ENCODE measurements around the gene LMLN. TPM values are rescaled to one million over a fixed set of nuclear protein-coding genes. Genes with fewer than 3 reads are reported as not detected.

The LMLN gene
- polyA plus RNA-seq, 2 donors = 1.3 to 2.4 TPM

GRCh38 chr3:198064420-198064819 is 104.4 kb downstream of the LMLN start:
- Histone ChIP-seq H3K4me3 (ENCODE audit: low read depth in 1 of 2, low read length in 2 of 2) (no peak overlapping the region), H3K4me1 (ENCODE audit: control insufficient read depth in 2 of 2, insufficient read depth in 2 of 2, low read length in 1 of 2) (no peaks in the 10 kb centered on the region), H3K36me3 (ENCODE audit: control insufficient read depth in 2 of 2, insufficient read depth in 2 of 2, low read length in 1 of 2) (no peaks in the 10 kb centered on the region), H3K27me3 (ENCODE audit: control insufficient read depth in 1 of 2, insufficient read depth in 2 of 2, low read length in 2 of 2) (peaks cover 0 to 4% of the 10 kb centered on the region in 2 donors), H3K9me3 (ENCODE audit: control insufficient read depth in 2 of 2, insufficient read depth in 1 of 2, low read depth in 1 of 2, low read length in 1 of 2) (no peaks in the 10 kb centered on the region), H3K27ac (ENCODE audit: low read depth in 2 of 2, low read length in 1 of 2) (no peak overlapping the region)
- 80 to 85% methylated on average over 5 of the region's 5 CpGs for WGBS, 2 donors

- WGBS, 2 donors = 91 to 93% methylated on average over 2 of the region's 2 CpGs
- H3K27ac ChIP-seq (ENCODE audit: low read depth in 2 of 2, low read length in 1 of 2) = no peak overlapping the region
- H3K36me3 ChIP-seq (ENCODE audit: control insufficient read depth in 2 of 2, insufficient read depth in 2 of 2, low read length in 1 of 2) = no peaks in the 10 kb centered on the region
- no peak overlapping the region for H3K4me3 ChIP-seq (ENCODE audit: low read depth in 1 of 2, low read length in 2 of 2)
- H3K27me3 ChIP-seq (ENCODE audit: control insufficient read depth in 1 of 2, insufficient read depth in 2 of 2, low read length in 2 of 2) = no peaks in the 10 kb centered on the region
- no peaks in the 10 kb centered on the region for H3K4me1 ChIP-seq (ENCODE audit: control insufficient read depth in 2 of 2, insufficient read depth in 2 of 2, low read length in 1 of 2)
- H3K9me3 ChIP-seq (ENCODE audit: control insufficient read depth in 2 of 2, insufficient read depth in 1 of 2, low read depth in 1 of 2, low read length in 1 of 2) = no peaks in the 10 kb centered on the region
Measured at GRCh38 chr3:198065897-198066296, 105.9 kb downstream of the LMLN start.

DNA sequence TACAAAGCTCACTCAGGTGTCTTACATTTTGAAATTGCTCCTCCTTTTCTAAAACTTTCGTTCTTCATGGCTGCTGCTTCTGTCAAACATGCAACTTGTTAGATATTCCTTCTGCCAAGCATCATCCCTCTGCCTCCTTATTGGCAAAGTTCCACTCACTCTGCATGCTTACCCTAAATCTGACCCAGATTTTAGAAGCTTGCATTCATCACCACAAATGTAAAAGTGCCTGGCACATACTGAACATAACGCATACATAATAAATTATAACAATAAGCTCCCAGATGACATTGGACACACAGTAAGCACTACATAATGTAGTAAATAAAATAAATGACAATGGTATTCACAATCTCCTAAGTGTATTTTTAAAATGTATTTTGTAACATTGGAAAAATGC is 107.4 kb downstream of the LMLN start:
- H3K27me3 ChIP-seq (ENCODE audit: control insufficient read depth in 1 of 2, insufficient read depth in 2 of 2, low read length in 2 of 2) = no peaks in the 10 kb centered on the region

DNA sequence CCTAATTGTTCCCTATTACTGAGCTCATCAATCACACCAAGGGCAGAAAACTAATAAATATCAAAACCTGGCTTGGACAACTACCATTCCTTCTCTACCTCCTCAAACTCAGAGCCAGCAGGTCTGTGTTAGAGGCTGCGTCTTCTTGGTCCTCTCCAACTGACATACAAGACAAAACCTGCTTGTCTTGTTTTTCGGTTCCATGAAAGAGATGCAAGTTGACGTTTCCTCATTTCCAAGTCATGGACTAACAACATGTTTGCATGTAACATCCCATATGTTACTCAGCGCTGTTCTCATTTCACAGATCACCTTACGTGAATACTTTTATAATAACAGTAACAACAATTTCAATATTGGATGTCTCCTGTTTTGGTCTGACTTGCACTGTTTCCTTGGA is 110.9 kb downstream of the LMLN start:
- Histone ChIP-seq H3K4me3 (ENCODE audit: low read depth in 1 of 2, low read length in 2 of 2) (no peak overlapping the region), H3K27me3 (ENCODE audit: control insufficient read depth in 1 of 2, insufficient read depth in 2 of 2, low read length in 2 of 2) (peaks cover 0 to 3% of the 10 kb centered on the region in 2 donors), H3K36me3 (ENCODE audit: control insufficient read depth in 2 of 2, insufficient read depth in 2 of 2, low read length in 1 of 2) (no peaks in the 10 kb centered on the region), H3K4me1 (ENCODE audit: control insufficient read depth in 2 of 2, insufficient read depth in 2 of 2, low read length in 1 of 2) (no peaks in the 10 kb centered on the region), H3K9me3 (ENCODE audit: control insufficient read depth in 2 of 2, insufficient read depth in 1 of 2, low read depth in 1 of 2, low read length in 1 of 2) (no peaks in the 10 kb centered on the region), H3K27ac (ENCODE audit: low read depth in 2 of 2, low read length in 1 of 2) (no peak overlapping the region)
- 63 to 69% methylated on average over 5 of the region's 5 CpGs for WGBS, 2 donors

More for the DNA sequence above, 107.4 kb downstream of the LMLN start:
- H3K27ac ChIP-seq (ENCODE audit: low read depth in 2 of 2, low read length in 1 of 2) = no peak overlapping the region
- H3K9me3 ChIP-seq (ENCODE audit: control insufficient read depth in 2 of 2, insufficient read depth in 1 of 2, low read depth in 1 of 2, low read length in 1 of 2) = no peaks in the 10 kb centered on the region
- no peaks in the 10 kb centered on the region for H3K36me3 ChIP-seq (ENCODE audit: control insufficient read depth in 2 of 2, insufficient read depth in 2 of 2, low read length in 1 of 2)
- H3K4me1 ChIP-seq (ENCODE audit: control insufficient read depth in 2 of 2, insufficient read depth in 2 of 2, low read length in 1 of 2) = no peaks in the 10 kb centered on the region
- 57 to 61% methylated on average over 2 of the region's 2 CpGs for WGBS, 2 donors
- H3K4me3 ChIP-seq (ENCODE audit: low read depth in 1 of 2, low read length in 2 of 2) = no peak overlapping the region

DNA sequence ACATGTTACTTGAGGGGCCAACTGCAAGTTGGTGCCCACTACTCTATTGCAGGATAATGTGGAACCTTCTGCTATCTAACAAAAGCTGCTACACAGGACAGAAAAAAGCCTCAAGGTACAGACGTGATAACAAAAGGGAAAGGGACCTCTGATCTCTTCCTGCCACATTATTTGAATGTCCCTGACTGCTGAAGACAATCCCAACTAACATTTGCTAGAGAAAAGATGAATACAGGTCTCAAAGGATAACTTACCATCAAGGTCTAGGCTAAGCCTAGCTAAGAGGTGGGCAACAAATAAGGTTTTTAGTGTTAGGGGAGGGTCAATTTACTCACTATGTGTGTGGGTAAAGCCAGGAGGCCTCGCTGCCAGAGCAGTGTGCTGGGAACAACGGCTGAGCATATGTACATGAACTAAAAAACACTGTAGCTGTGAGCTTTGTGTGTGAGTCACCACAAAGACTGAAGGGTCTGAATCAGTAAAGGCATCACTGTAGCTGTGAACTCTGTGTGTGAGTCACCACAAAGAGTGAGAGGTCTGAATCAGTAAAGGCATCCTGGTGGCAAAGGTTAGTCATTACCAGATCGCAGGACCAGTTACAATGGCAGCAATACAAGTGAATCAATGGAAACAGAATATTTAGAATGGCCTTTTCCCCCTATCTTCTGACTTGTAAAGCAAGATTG is 111.7 kb downstream of the LMLN start:
- no peak overlapping the region for H3K4me3 ChIP-seq (ENCODE audit: low read depth in 1 of 2, low read length in 2 of 2)
- no peak overlapping the region for H3K27ac ChIP-seq (ENCODE audit: low read depth in 2 of 2, low read length in 1 of 2)
- H3K9me3 ChIP-seq (ENCODE audit: control insufficient read depth in 2 of 2, insufficient read depth in 1 of 2, low read depth in 1 of 2, low read length in 1 of 2) = no peaks in the 10 kb centered on the region
- 36 to 45% methylated on average over 4 of the region's 4 CpGs for WGBS, 2 donors
- no peaks in the 10 kb centered on the region for H3K4me1 ChIP-seq (ENCODE audit: control insufficient read depth in 2 of 2, insufficient read depth in 2 of 2, low read length in 1 of 2)
- no peaks in the 10 kb centered on the region for H3K36me3 ChIP-seq (ENCODE audit: control insufficient read depth in 2 of 2, insufficient read depth in 2 of 2, low read length in 1 of 2)
- H3K27me3 ChIP-seq (ENCODE audit: control insufficient read depth in 1 of 2, insufficient read depth in 2 of 2, low read length in 2 of 2) = peaks cover 0 to 3% of the 10 kb centered on the region in 2 donors

DNA sequence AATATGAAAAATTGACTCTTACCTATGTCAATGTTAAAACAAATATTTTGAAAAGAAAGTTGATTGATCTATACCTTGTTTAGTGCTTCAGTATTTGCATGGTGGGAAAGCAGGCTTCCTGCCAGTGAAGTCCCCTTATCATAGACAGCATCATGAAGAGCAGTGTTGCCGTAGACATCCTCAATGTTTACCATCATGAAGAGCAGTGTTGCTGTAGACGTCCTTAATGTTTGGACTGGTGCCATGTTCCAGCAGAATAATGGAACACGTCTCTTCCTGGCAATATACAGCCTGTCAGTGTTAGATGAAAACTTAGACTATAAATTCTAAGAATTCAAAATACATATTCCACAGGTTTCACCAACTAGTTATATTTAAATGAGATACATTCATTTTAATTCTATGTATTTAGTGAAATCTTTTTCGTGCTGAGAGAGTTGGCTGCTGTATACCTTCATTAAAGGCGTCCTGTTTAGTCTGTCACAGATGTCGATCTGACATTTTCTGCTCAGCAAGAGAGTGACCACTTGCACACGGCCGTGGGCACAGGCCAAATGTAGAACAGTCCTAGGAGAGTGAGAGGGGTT is 116.8 kb downstream of the LMLN start:
- H3K27me3 ChIP-seq (ENCODE audit: control insufficient read depth in 1 of 2, insufficient read depth in 2 of 2, low read length in 2 of 2) = peaks cover 3 to 11% of the 10 kb centered on the region in 2 donors
- no peak overlapping the region for H3K4me3 ChIP-seq (ENCODE audit: low read depth in 1 of 2, low read length in 2 of 2)
- no peaks in the 10 kb centered on the region for H3K36me3 ChIP-seq (ENCODE audit: control insufficient read depth in 2 of 2, insufficient read depth in 2 of 2, low read length in 1 of 2)
- H3K9me3 ChIP-seq (ENCODE audit: control insufficient read depth in 2 of 2, insufficient read depth in 1 of 2, low read depth in 1 of 2, low read length in 1 of 2) = peaks cover 0 to 5% of the 10 kb centered on the region in 2 donors
- peaks cover 0 to 4% of the 10 kb centered on the region in 2 donors for H3K4me1 ChIP-seq (ENCODE audit: control insufficient read depth in 2 of 2, insufficient read depth in 2 of 2, low read length in 1 of 2)
- 36 to 42% methylated on average over 8 of the region's 8 CpGs for WGBS, 2 donors
- no peak overlapping the region for H3K27ac ChIP-seq (ENCODE audit: low read depth in 2 of 2, low read length in 1 of 2)

- Histone ChIP-seq H3K27ac (ENCODE audit: low read depth in 2 of 2, low read length in 1 of 2) (no peak overlapping the region), H3K36me3 (ENCODE audit: control insufficient read depth in 2 of 2, insufficient read depth in 2 of 2, low read length in 1 of 2) (no peaks in the 10 kb centered on the region), H3K27me3 (ENCODE audit: control insufficient read depth in 1 of 2, insufficient read depth in 2 of 2, low read length in 2 of 2) (peaks cover 0 to 11% of the 10 kb centered on the region in 2 donors), H3K4me3 (ENCODE audit: low read depth in 1 of 2, low read length in 2 of 2) (peak overlapping the region; percentile 31 to 34), H3K9me3 (ENCODE audit: control insufficient read depth in 2 of 2, insufficient read depth in 1 of 2, low read depth in 1 of 2, low read length in 1 of 2) (peaks cover 0 to 5% of the 10 kb centered on the region in 2 donors), H3K4me1 (ENCODE audit: control insufficient read depth in 2 of 2, insufficient read depth in 2 of 2, low read length in 1 of 2) (peaks cover 0 to 4% of the 10 kb centered on the region in 2 donors)
- 5 to 6% methylated on average over 45 to 47 of the region's 47 CpGs for WGBS, 2 donors
Measured at GRCh38 chr3:198079771-198080520, 119.9 kb downstream of the LMLN start.

GRCh38 chr3:198080521-198081384 is 120.7 kb downstream of the LMLN start:
- Histone ChIP-seq H3K27me3 (ENCODE audit: control insufficient read depth in 1 of 2, insufficient read depth in 2 of 2, low read length in 2 of 2) (peaks cover 0 to 11% of the 10 kb centered on the region in 2 donors), H3K36me3 (ENCODE audit: control insufficient read depth in 2 of 2, insufficient read depth in 2 of 2, low read length in 1 of 2) (no peaks in the 10 kb centered on the region), H3K4me3 (ENCODE audit: low read depth in 1 of 2, low read length in 2 of 2) (peak overlapping the region; percentile 31 to 34), H3K9me3 (ENCODE audit: control insufficient read depth in 2 of 2, insufficient read depth in 1 of 2, low read depth in 1 of 2, low read length in 1 of 2) (peaks cover 0 to 5% of the 10 kb centered on the region in 2 donors), H3K4me1 (ENCODE audit: control insufficient read depth in 2 of 2, insufficient read depth in 2 of 2, low read length in 1 of 2) (peaks cover 0 to 4% of the 10 kb centered on the region in 2 donors), H3K27ac (ENCODE audit: low read depth in 2 of 2, low read length in 1 of 2) (no peak overlapping the region)
- 1 to 2% methylated on average over 70 to 86 of the region's 86 CpGs for WGBS, 2 donors

GRCh38 chr3:198081421-198081844 is 121.4 kb downstream of the LMLN start:
- peaks cover 0 to 11% of the 10 kb centered on the region in 2 donors for H3K27me3 ChIP-seq (ENCODE audit: control insufficient read depth in 1 of 2, insufficient read depth in 2 of 2, low read length in 2 of 2)
- WGBS, 2 donors = 12 to 23% methylated on average over 26 to 33 of the region's 33 CpGs

More at GRCh38 chr3:198081421-198081844, 121.4 kb downstream of the LMLN start:
- H3K9me3 ChIP-seq (ENCODE audit: control insufficient read depth in 2 of 2, insufficient read depth in 1 of 2, low read depth in 1 of 2, low read length in 1 of 2) = peaks cover 0 to 5% of the 10 kb centered on the region in 2 donors
- no peaks in the 10 kb centered on the region for H3K36me3 ChIP-seq (ENCODE audit: control insufficient read depth in 2 of 2, insufficient read depth in 2 of 2, low read length in 1 of 2)
- H3K27ac ChIP-seq (ENCODE audit: low read depth in 2 of 2, low read length in 1 of 2) = no peak overlapping the region
- H3K4me3 ChIP-seq (ENCODE audit: low read depth in 1 of 2, low read length in 2 of 2) = no peak overlapping the region
- peaks cover 0 to 4% of the 10 kb centered on the region in 2 donors for H3K4me1 ChIP-seq (ENCODE audit: control insufficient read depth in 2 of 2, insufficient read depth in 2 of 2, low read length in 1 of 2)
